Transverse colon (tissue), 4 donors: ENCODE data around the gene OR52E8. TPM values are rescaled to one million over a fixed set of nuclear protein-coding genes. Genes with fewer than 3 reads are reported as not detected.

Experiments used
- DNase-seq: peaks from one replicate; pipeline ENCODE4 v3.0.0-alpha.2; 2019
- H3K27ac ChIP-seq, 4 donors: fragments of 200-600 bp; sonication (generic); 2 replicates each; pipeline ENCODE4 v1.5.1; 2016 to 2018; ENCODE audit warnings: inconsistent platforms in 4 of 4
- H3K27me3 ChIP-seq: fragments of 200-600 bp; sonication (generic); 2 replicates; pipeline ENCODE4 v1.5.1; 2017; ENCODE audit warnings: inconsistent platforms
- H3K36me3 ChIP-seq, 4 donors: fragments of 200-600 bp; sonication (generic); 2 replicates each; pipeline ENCODE4 v1.5.1; 2017 to 2019; ENCODE audit warnings: inconsistent platforms in 4 of 4
- H3K4me1 ChIP-seq, 4 donors: fragments of 200-600 bp; sonication (generic); 2 replicates each; pipeline ENCODE4 v1.5.1; 2017 to 2020; ENCODE audit warnings: inconsistent platforms in 4 of 4
- H3K4me3 ChIP-seq, 4 donors: fragments of 200-600 bp; sonication (generic); 1 replicate in 1 of 4; 2 replicates in 3 of 4; pipeline versions ENCODE4 v1.5.1 to v1.6.1; 2017 to 2019; ENCODE audit warnings: inconsistent platforms in 4 of 4
- H3K9me3 ChIP-seq, 2 donors: fragments of 200-600 bp; sonication (generic); 2 replicates each; pipeline ENCODE4 v1.5.1; 2017 to 2019; ENCODE audit warnings: inconsistent platforms in 2 of 2
- EP300 ChIP-seq: sonication (generic); formaldehyde crosslinking; IDR thresholded peaks from one replicate; pipeline ENCODE4 v1.6.1; 2017; ENCODE audit warnings: antibody characterized with exemption, low read depth
- POLR2A ChIP-seq: fragments of 450-650 bp; IDR thresholded peaks from one replicate; pipeline ENCODE4 v1.6.1; 2016; ENCODE audit warnings: antibody characterized with exemption, mild to moderate bottlenecking, moderate library complexity
- POLR2AphosphoS5 ChIP-seq, 3 donors: sonication (generic); formaldehyde crosslinking; IDR thresholded peaks; one replicate each; pipeline ENCODE4 v1.6.1; 2016; ENCODE audit warnings: antibody characterized with exemption in 3 of 3
- WGBS, 2 donors: methylation state at CpG; one replicate each; pipeline ENCODE4 v1.1.5; 2018; ENCODE audit warnings: low coverage in 1 of 2; 5-methylcytosine and 5-hydroxymethylcytosine counted together
- in situ Hi-C, 4 donors: fragments of 200-750 bp; cut with MboI; loops; one replicate each; pipeline versions ENCODE4 v1.15.0 to v1.15.1; 2017; ENCODE audit warnings: low sequenced_read_pairs in 3 of 4, low pct_ligation_motif_present in 1 of 4, low pct_unique_long_range_greater_than_20kb in 1 of 4
- intact Hi-C: fragments of 100-400 bp; cut with DNase I; formaldehyde crosslinking; loops from one replicate; pipeline ENCODE4 v1.15.1; 2023; ENCODE audit warnings: low total_unique reads
- total RNA-seq, 4 donors: library from RNA; depleted of rRNA; stranded (reverse); fragments of >200 nt; gene quantifications; one replicate each; pipeline ENCODE4 v1.1.0, GENCODE V29; 2016
- TF ChIP-seq, protein P1 (sequence below), 5 experiments: fragments of 200-600 bp in 3 of 5; fragments of 450-650 bp in 2 of 5; sonication (generic) in 3 of 5; IDR thresholded peaks; 1 replicate in 2 of 5; 2 replicates in 3 of 5; pipeline ENCODE4 v1.5.1; 2016 to 2017; ENCODE audit warnings: antibody characterized with exemption in 5 of 5, inconsistent platforms in 3 of 5, mild to moderate bottlenecking in 2 of 5, moderate library complexity in 1 of 5

Gene OR52E8
- total RNA-seq, 4 donors from 2014 or later = not detected

DNA sequence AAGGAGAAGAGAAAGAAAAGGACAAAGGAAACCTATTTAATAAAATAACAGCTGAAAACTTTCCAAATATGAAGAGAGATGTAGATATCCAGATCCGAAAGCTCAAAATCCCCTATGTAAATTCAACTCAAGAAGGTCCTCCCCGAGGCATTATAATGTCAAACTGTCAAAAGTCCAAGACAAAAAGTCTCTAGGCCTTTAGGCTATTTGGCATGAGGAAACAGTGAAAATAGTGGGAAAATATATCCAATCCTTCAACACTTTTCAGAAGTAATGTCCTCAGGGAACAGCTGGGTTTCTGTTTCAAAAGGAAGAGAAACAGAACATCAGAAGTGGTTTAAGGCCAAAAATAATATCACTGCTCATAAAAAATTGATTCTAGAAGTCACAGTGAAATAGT, 21.1 kb upstream of the OR52E8 start:
- H3K9me3 ChIP-seq = no peaks in the 10 kb centered on the region
- intact Hi-C loops = no loop called here
- no peaks in the 10 kb centered on the region for H3K27me3 ChIP-seq
- no peak overlapping the region for H3K27ac ChIP-seq
- DNase-seq = no peak
- TF ChIP-seq EP300 = no peak
- TF ChIP-seq POLR2A = no peak
- in situ Hi-C loops = no loop called here
- whole genome bisulfite sequencing, 2 donors = 42 to 69% methylated on average over 2 of the region's 2 CpGs
- no peaks in the 10 kb centered on the region for H3K36me3 ChIP-seq
- H3K4me3 ChIP-seq = no peak overlapping the region
- no peaks in the 10 kb centered on the region for H3K4me1 ChIP-seq

DNA sequence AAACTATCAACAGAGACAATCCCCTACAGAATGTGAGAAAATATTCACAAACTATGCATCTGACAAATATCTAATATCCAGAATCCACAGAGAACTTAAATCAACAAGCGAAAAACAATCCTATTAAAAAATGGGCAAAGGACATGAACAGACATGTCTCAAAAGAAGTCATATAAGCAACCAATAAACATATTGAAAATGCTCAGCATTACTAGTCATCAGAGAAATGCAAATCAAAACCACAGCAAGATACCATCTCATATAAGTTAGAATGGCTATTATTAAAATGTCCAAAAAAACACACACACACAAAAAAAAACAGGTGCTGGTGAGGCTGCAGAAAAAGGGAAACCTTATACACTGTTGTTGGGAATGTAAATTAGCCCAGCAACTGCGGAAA, 8.3 kb upstream of the OR52E8 start:
- H3K36me3 ChIP-seq = no peaks in the 10 kb centered on the region
- H3K27me3 ChIP-seq = no peaks in the 10 kb centered on the region
- no peaks in the 10 kb centered on the region for H3K4me1 ChIP-seq
- DNase-seq = no peak
- H3K27ac ChIP-seq = no peak overlapping the region
- H3K9me3 ChIP-seq = no peaks in the 10 kb centered on the region
- TF ChIP-seq EP300 = no peak
- TF ChIP-seq POLR2AphosphoS5 (IDR thresholded peaks at IDR 0.05) = no peak
- no peak for TF ChIP-seq POLR2A
- TF ChIP-seq, protein P1, sequence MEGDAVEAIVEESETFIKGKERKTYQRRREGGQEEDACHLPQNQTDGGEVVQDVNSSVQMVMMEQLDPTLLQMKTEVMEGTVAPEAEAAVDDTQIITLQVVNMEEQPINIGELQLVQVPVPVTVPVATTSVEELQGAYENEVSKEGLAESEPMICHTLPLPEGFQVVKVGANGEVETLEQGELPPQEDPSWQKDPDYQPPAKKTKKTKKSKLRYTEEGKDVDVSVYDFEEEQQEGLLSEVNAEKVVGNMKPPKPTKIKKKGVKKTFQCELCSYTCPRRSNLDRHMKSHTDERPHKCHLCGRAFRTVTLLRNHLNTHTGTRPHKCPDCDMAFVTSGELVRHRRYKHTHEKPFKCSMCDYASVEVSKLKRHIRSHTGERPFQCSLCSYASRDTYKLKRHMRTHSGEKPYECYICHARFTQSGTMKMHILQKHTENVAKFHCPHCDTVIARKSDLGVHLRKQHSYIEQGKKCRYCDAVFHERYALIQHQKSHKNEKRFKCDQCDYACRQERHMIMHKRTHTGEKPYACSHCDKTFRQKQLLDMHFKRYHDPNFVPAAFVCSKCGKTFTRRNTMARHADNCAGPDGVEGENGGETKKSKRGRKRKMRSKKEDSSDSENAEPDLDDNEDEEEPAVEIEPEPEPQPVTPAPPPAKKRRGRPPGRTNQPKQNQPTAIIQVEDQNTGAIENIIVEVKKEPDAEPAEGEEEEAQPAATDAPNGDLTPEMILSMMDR (IDR thresholded peaks at IDR 0.05) = no peak
- in situ Hi-C loops = no loop called here
- intact Hi-C loops = no loop called here
- no peak overlapping the region for H3K4me3 ChIP-seq
- WGBS, 2 donors = 82 to 86% methylated on average over 2 of the region's 2 CpGs

DNA sequence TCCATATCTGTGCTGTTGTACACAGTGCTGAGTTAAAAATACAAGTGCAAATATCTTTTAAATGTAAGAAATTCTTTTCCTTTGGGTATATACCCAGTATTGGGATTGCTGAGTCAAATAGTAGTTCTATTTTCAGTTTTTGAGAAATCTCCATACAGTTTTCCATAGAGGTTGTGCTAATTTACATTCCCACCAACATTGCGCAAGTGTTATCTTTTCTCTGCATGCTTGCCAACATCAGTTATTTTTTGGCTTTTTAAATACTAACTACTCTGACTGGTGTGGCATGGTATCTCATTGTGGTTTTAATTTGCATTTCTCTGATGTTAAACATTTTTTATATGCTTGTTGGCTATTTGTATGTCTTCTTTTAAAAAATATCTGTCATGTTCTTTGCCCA, 6.5 kb downstream of the OR52E8 start:
- Histone ChIP-seq H3K9me3 (no peaks in the 10 kb centered on the region), H3K4me3 (no peak overlapping the region), H3K36me3 (no peaks in the 10 kb centered on the region), H3K27ac (no peak overlapping the region), H3K4me1 (no peaks in the 10 kb centered on the region), H3K27me3 (no peaks in the 10 kb centered on the region)
- DNase-seq = no peak
- WGBS, 2 donors = 90 to 100% methylated on average over 1 of the region's 1 CpG
- intact Hi-C loops (no loop called here), in situ Hi-C loops (no loop called here)
- TF ChIP-seq POLR2A (no peak), POLR2AphosphoS5 (IDR thresholded peaks at IDR 0.05) (no peak), EP300 (no peak)
- TF ChIP-seq, protein P1 (IDR thresholded peaks at IDR 0.05) = no peak

DNA sequence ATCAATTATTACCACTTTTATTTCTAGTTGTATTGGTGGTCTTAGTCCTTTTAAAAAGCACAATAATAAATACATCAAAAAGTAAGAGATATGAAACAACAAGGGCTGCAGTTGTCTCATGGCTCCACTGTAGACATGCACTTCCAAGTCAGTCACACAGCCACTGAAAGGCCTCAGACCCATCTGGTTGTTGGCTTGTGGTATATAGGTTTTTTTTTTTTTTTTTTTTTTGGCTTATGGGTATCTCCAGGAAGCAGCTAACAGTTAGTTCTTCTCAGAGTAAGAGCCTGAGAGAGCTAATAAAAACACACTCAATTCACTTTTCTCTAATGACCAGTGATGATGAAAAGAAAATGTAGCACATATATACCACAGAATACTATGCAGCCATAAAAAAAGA, 9.8 kb downstream of the OR52E8 start:
- H3K27me3 ChIP-seq = no peaks in the 10 kb centered on the region
- intact Hi-C loops = no loop called here
- H3K4me3 ChIP-seq = no peak overlapping the region
- H3K9me3 ChIP-seq = no peaks in the 10 kb centered on the region
- H3K36me3 ChIP-seq = no peaks in the 10 kb centered on the region
- in situ Hi-C loops = no loop called here
- H3K27ac ChIP-seq = no peak overlapping the region
- no peaks in the 10 kb centered on the region for H3K4me1 ChIP-seq
- TF ChIP-seq, protein P1 (IDR thresholded peaks at IDR 0.05) = no peak
- no peak for TF ChIP-seq POLR2AphosphoS5 (IDR thresholded peaks at IDR 0.05)
- TF ChIP-seq EP300 = no peak
- TF ChIP-seq POLR2A = no peak
- DNase-seq = no peak

DNA sequence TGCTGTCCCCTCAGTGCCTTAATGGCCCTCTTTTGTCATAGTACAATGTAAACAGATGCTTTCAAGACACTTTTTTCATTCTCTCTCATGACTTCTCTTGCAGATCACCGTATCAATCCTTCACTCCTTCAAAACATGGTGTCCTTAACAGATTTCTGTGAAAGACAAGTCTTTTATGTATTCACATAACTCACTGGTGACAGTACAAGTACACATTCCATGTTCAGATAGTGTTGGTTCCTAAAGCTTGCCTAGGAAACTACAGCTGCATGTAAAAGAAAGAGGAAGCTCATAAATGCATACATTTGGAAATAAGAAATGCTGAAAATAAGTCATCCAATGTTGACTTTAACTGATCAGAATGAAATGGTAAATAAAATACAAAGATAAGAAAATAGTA, 10.8 kb downstream of the OR52E8 start:
- no peak for TF ChIP-seq POLR2AphosphoS5 (IDR thresholded peaks at IDR 0.05)
- no peak for TF ChIP-seq EP300
- intact Hi-C loops = no loop called here
- no peak for DNase-seq
- Histone ChIP-seq H3K27me3 (no peaks in the 10 kb centered on the region), H3K4me3 (no peak overlapping the region), H3K4me1 (no peaks in the 10 kb centered on the region), H3K9me3 (no peaks in the 10 kb centered on the region), H3K36me3 (no peaks in the 10 kb centered on the region), H3K27ac (no peak overlapping the region)
- 25 to 56% methylated on average over 1 of the region's 1 CpG for WGBS, 2 donors
- in situ Hi-C loops = no loop called here
